Testis (tissue), 2 donors: ENCODE results near the gene NNAT.

Experiments used
- CTCF ChIP-seq, 3 experiments: fragments of 450-650 bp in 2 of 3; fragments of 200-600 bp in 1 of 3; sonication (generic) in 1 of 3; IDR thresholded peaks; one replicate each; pipeline ENCODE4 v1.5.1; 2016 to 2019; ENCODE audit warnings: antibody characterized with exemption in 3 of 3, mild to moderate bottlenecking in 2 of 3, moderate library complexity in 1 of 3
- POLR2A ChIP-seq: fragments of 450-650 bp; IDR thresholded peaks from one replicate; pipeline ENCODE4 v1.6.1; 2017; ENCODE audit warnings: antibody characterized with exemption, mild to moderate bottlenecking, moderate library complexity

GRCh38 chr20:37529968-37530600, 9.0 kb downstream of the NNAT start:
- TF ChIP-seq CTCF (IDR thresholded peaks at IDR 0.05) (no peak), POLR2A (no peak)
